ENCODE data around the gene CTR9. TPM values are rescaled to one million over a fixed set of nuclear protein-coding genes. Genes with fewer than 3 reads are reported as not detected.
A peak's percentile ranks its signal among the peaks of the same experiment; 100 is the strongest.

CTR9 gene
- total and polyA plus RNA-seq, 2 of the 13 experiments (the other 11 are each of a cell fraction or from before 2014, with no cell fraction given), result 6.6 to 22.1 TPM

DNA sequence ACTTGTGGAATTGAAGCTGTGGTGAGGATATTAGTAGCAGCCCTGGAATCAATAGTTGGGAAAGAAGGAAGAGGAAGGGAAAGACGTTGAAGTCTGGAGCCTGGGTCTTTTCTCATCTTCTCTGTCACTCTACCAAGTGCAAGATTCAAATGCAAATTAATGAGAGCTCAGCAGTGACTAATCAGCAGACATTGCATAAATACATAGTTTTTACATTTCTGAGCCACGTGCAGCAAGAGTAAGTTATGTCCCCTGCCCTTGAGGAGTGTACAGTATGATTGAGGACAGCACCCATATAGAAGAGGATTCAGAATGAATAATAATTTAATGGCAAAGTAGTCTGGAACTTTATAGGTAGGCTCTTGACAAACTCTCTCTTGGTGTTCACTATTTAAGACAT lies 23.8 kb downstream of the CTR9 start:
- Histone ChIP-seq H3K27me3 (ENCODE audit: control insufficient read depth in 1 of 2, insufficient read depth in 2 of 2, low read length in 2 of 2) (no peaks in the 10 kb centered on the region), H3K9me3 (ENCODE audit: low read length) (no peaks in the 10 kb centered on the region), H3K4me3 (replicated peaks in 1 of 3; ENCODE audit: insufficient read depth in 1 of 3, low read depth in 2 of 3, low read length in 3 of 3) (no peak overlapping the region), H3K4me1 (ENCODE audit: insufficient read depth, low read length) (peaks cover 17% of the 10 kb centered on the region), H3K36me3 (replicated peaks in 1 of 2; ENCODE audit: control insufficient read depth in 1 of 2, insufficient read depth in 2 of 2, low read length in 2 of 2) (peaks cover 12 to 40% of the 10 kb centered on the region in 2 experiments), H2AFZ (ENCODE audit: low read length) (no peak overlapping the region), H3K79me2 (ENCODE audit: insufficient read depth, low read length) (no peaks in the 10 kb centered on the region), H4K20me1 (ENCODE audit: insufficient read depth, low read length) (no peaks in the 10 kb centered on the region), H3K9ac (ENCODE audit: insufficient read depth, low read depth, low read length) (no peak overlapping the region), H3K27ac (ENCODE audit: extremely low read length, insufficient read depth, low read length) (no peak overlapping the region), H3K4me2 (ENCODE audit: low read depth, low read length) (no peak overlapping the region)
- DNase-seq (ENCODE audit: low spot score) (no peak), ATAC-seq (no peak), FAIRE-seq (no peak)
- no peak for TF ChIP-seq MEIS1 (CRISPR knock-in tag; IDR thresholded peaks at IDR 0.05; ENCODE audit: borderline replicate concordance)
- POLR2A ChIA-PET, result no interaction called here
- in situ Hi-C loops (cut with HindIII; ENCODE audit: extremely low pct_ligation_motif_present, low pct_unique_long_range_greater_than_20kb) (loop anchor here (10.0 kb wide), 1 partner anchor 1020 kb away; no protein-coding TSS in a partner anchor), intact Hi-C loops (cut with micrococcal nuclease; ENCODE audit: unreplicated experiment) (loop anchor here (5.0 kb wide), 1 partner anchor 247 kb away; no protein-coding TSS in a partner anchor)
- CTCF ChIA-PET (ENCODE audit: low intra/inter-chr PET ratio, low total read pairs), result no interaction called here
- 98% methylated on average over 2 of the region's 2 CpGs for WGBS (ENCODE audit: low lambda C conversion rate)
- BruUV-seq (replicated peaks), result no TSS peak

- Histone ChIP-seq H3K4me3 (replicated peaks in 1 of 3; ENCODE audit: insufficient read depth in 1 of 3, low read depth in 2 of 3, low read length in 3 of 3) (no peak overlapping the region), H3K27me3 (ENCODE audit: control insufficient read depth in 1 of 2, insufficient read depth in 2 of 2, low read length in 2 of 2) (no peaks in the 10 kb centered on the region), H3K27ac (ENCODE audit: extremely low read length, insufficient read depth, low read length) (peak overlapping the region; percentile 40), H3K9ac (ENCODE audit: insufficient read depth, low read depth, low read length) (no peak overlapping the region), H2AFZ (ENCODE audit: low read length) (no peak overlapping the region), H3K9me3 (ENCODE audit: low read length) (no peaks in the 10 kb centered on the region), H3K36me3 (replicated peaks in 1 of 2; ENCODE audit: control insufficient read depth in 1 of 2, insufficient read depth in 2 of 2, low read length in 2 of 2) (peaks cover 12 to 32% of the 10 kb centered on the region in 2 experiments), H3K4me2 (ENCODE audit: low read depth, low read length) (no peak overlapping the region), H3K4me1 (ENCODE audit: insufficient read depth, low read length) (peaks cover 17% of the 10 kb centered on the region), H3K79me2 (ENCODE audit: insufficient read depth, low read length) (no peaks in the 10 kb centered on the region), H4K20me1 (ENCODE audit: insufficient read depth, low read length) (no peaks in the 10 kb centered on the region)
- in situ Hi-C loops (cut with HindIII; ENCODE audit: extremely low pct_ligation_motif_present, low pct_unique_long_range_greater_than_20kb), result loop anchor here (10.0 kb wide), 1 partner anchor 1017 kb away; no protein-coding TSS in a partner anchor
- ChIA-PET CTCF (ENCODE audit: low intra/inter-chr PET ratio, low total read pairs) (no interaction called here), POLR2A (interaction anchor here (0.7 to 1.4 kb wide), 3 partner anchors 21 to 32 kb away, joined by 3 to 13 read pairs (median 4); partner anchors contain the start of genes CTR9 and EIF4G2)
- BruUV-seq (replicated peaks), result no TSS peak
- DNase-seq (ENCODE audit: low spot score), result peak; percentile 70
- peak; percentile 82 for ATAC-seq
- intact Hi-C loops (cut with micrococcal nuclease; ENCODE audit: unreplicated experiment), result no loop called here
- peak; percentile 75 for FAIRE-seq
- WGBS (ENCODE audit: low lambda C conversion rate), result 53% methylated on average over 3 of the region's 3 CpGs
- TF ChIP-seq SUZ12 (IDR thresholded peaks at IDR 0.05; ENCODE audit: low read depth, low read length), result no peak
- TF ChIP-seq TOPORS (CRISPR knock-in tag; IDR thresholded peaks at IDR 0.05), result no peak
- peak; percentile 62; the same call in 1 of the 2 replicates for TF ChIP-seq NR2C2 (CRISPR knock-in tag; IDR thresholded peaks at IDR 0.05; ENCODE audit: borderline replicate concordance)
- no peak for TF ChIP-seq PRDM15 (CRISPR knock-in tag; IDR thresholded peaks at IDR 0.05)
- no peak for TF ChIP-seq ATM (IDR thresholded peaks at IDR 0.05; ENCODE audit: borderline replicate concordance)
- TF ChIP-seq KLF9 (CRISPR knock-in tag; IDR thresholded peaks at IDR 0.05; ENCODE audit: low read depth), result no peak
- no peak for TF ChIP-seq U2AF1 (optimal IDR thresholded peaks at IDR 0.05; ENCODE audit: low read depth, low read length)
- TF ChIP-seq RARA (CRISPR knock-in tag; IDR thresholded peaks at IDR 0.05), result peak; percentile 68
- TF ChIP-seq, protein P1, sequence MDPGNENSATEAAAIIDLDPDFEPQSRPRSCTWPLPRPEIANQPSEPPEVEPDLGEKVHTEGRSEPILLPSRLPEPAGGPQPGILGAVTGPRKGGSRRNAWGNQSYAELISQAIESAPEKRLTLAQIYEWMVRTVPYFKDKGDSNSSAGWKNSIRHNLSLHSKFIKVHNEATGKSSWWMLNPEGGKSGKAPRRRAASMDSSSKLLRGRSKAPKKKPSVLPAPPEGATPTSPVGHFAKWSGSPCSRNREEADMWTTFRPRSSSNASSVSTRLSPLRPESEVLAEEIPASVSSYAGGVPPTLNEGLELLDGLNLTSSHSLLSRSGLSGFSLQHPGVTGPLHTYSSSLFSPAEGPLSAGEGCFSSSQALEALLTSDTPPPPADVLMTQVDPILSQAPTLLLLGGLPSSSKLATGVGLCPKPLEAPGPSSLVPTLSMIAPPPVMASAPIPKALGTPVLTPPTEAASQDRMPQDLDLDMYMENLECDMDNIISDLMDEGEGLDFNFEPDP (CRISPR knock-in tag; conservative IDR thresholded peaks at IDR 0.05), result no peak
- TF ChIP-seq ZNF382 (CRISPR knock-in tag; IDR thresholded peaks at IDR 0.05; ENCODE audit: borderline replicate concordance), result no peak
- no peak for TF ChIP-seq E2F2 (CRISPR knock-in tag; IDR thresholded peaks at IDR 0.05; ENCODE audit: borderline replicate concordance)
Observed at GRCh38 chr11:10777393-10777793, 26.3 kb downstream of the CTR9 start.

Measured in HepG2 (cell line).